MM.1S (cell line): ENCODE data around the gene MYL12A.

ENCODE experiments used
- DNase-seq: peaks from one replicate; pipeline ENCODE4 v3.0.0-alpha.2; 2015
- H2AFZ ChIP-seq: fragments of 300-600 bp; sonication (generic); 2 replicates; pipeline ENCODE4 v1.6.0; 2016; ENCODE audit warnings: antibody characterized with exemption, low read length
- H3F3A ChIP-seq: fragments of 300-600 bp; sonication (generic); 2 replicates; pipeline ENCODE4 v1.6.1; 2016; ENCODE audit warnings: mild to moderate bottlenecking, antibody characterized with exemption, low read length, moderate library complexity, mixed read lengths; ENCODE audit not compliant: insufficient read depth
- H3K27ac ChIP-seq: fragments of 300-600 bp; sonication (generic); 2 replicates; pipeline ENCODE4 v1.5.1; 2016; ENCODE audit warnings: mild to moderate bottlenecking, low read length
- H3K27me3 ChIP-seq: fragments of 300-600 bp; sonication (generic); replicated peaks from 2 replicates; pipeline ENCODE4 v1.6.0; 2016; ENCODE audit warnings: low read length; ENCODE audit not compliant: insufficient read depth
- H3K36me3 ChIP-seq: fragments of 300-600 bp; sonication (generic); replicated peaks from 2 replicates; pipeline ENCODE4 v1.6.1; 2016; ENCODE audit warnings: mild to moderate bottlenecking, low read length, mixed read lengths; ENCODE audit not compliant: insufficient read depth
- H3K4me1 ChIP-seq: fragments of 300-600 bp; sonication (generic); 2 replicates; pipeline ENCODE4 v1.6.1; 2016; ENCODE audit warnings: low read length, mixed read lengths
- H3K4me2 ChIP-seq: fragments of 300-600 bp; sonication (generic); 2 replicates; pipeline ENCODE4 v1.6.0; 2016; ENCODE audit warnings: low read depth, low read length
- H3K4me3 ChIP-seq: fragments of 300-600 bp; sonication (generic); 2 replicates; pipeline ENCODE4 v1.5.1; 2016; ENCODE audit warnings: low read length, mixed read lengths
- H3K79me2 ChIP-seq: fragments of 300-600 bp; sonication (generic); 2 replicates; pipeline ENCODE4 v1.6.1; 2016; ENCODE audit warnings: mixed run types, low read length, mixed read lengths
- H3K9ac ChIP-seq: fragments of 300-600 bp; sonication (generic); 2 replicates; pipeline ENCODE4 v1.6.1; 2016; ENCODE audit warnings: low read length, mixed read lengths
- H3K9me2 ChIP-seq: fragments of 300-600 bp; sonication (generic); replicated peaks from 2 replicates; pipeline ENCODE4 v1.6.1; 2016; ENCODE audit warnings: mild to moderate bottlenecking, low read length, mixed read lengths; ENCODE audit not compliant: insufficient read depth
- H3K9me3 ChIP-seq: fragments of 300-600 bp; sonication (generic); replicated peaks from 2 replicates; pipeline ENCODE4 v1.6.1; 2016; ENCODE audit warnings: mild to moderate bottlenecking, low read length, mixed read lengths; ENCODE audit not compliant: insufficient read depth
- H4K20me1 ChIP-seq: fragments of 300-600 bp; sonication (generic); 2 replicates; pipeline ENCODE4 v1.6.1; 2016; ENCODE audit warnings: mild to moderate bottlenecking, low read length, moderate library complexity, mixed read lengths; ENCODE audit not compliant: insufficient read depth
- CTCF ChIP-seq: fragments of 300-600 bp; sonication (generic); IDR thresholded peaks from 2 replicates; pipeline ENCODE4 v1.5.1; 2016; ENCODE audit warnings: antibody characterized with exemption, low read length, mixed read lengths
- EZH2 ChIP-seq: fragments of 300-600 bp; sonication (generic); optimal IDR thresholded peaks from 2 replicates; pipeline ENCODE3; 2017; ENCODE audit warnings: low read depth, mild to moderate bottlenecking, antibody characterized with exemption, low read length, mixed read lengths
- EZH2phosphoT487 ChIP-seq: fragments of 300-600 bp; sonication (generic); IDR thresholded peaks from 2 replicates; pipeline ENCODE4 v1.6.1; 2018; ENCODE audit warnings: antibody characterized with exemption, low read length

MYL12A gene

DNA sequence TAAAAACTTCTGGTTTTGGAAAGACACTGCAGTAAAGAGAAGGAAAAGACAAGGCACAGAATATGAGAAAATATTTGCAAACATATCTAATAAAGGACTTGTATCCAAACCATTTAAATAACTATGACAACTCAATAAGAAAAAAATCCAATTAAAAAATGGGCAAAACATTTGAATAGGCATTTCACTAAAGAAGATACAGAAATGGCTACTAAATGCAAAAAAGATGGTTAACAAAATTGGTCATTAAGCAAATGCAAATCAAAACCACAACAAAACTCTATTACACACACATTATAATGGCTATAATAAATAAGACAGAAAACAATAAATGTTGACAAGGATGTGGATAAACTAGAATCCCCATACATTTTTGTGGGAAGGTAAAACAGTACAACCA, 42.4 kb upstream of the MYL12A start:
- TF ChIP-seq CTCF (no peak), EZH2 (no peak)

DNA sequence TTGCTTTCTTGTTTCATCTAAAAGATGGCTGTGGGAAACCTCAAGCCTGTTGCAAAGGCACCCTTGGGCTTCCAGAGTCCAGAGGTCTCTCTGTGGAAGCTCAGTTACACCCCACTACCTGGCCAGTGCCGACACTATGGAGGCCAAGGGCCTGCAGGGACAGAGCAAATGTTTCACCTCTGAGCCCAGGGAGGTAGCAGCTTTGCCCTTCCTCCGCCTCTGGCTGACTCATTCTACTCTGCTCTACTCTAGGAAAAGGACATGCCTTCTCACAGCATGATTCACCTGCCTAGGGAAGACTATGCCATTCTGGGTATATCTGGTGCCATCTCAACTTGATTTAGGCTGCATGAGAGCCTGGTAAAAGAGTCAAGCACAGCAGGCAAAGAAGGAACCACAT, 40.0 kb upstream of the MYL12A start:
- Histone ChIP-seq H3K36me3 (no peaks in the 10 kb centered on the region), H3K9me2 (no peaks in the 10 kb centered on the region), H3K9ac (no peak overlapping the region), H3K27me3 (no peaks in the 10 kb centered on the region), H3K4me3 (no peak overlapping the region), H3K79me2 (no peaks in the 10 kb centered on the region), H3K27ac (no peak overlapping the region), H3F3A (no peaks in the 10 kb centered on the region), H3K4me2 (no peak overlapping the region), H2AFZ (no peak overlapping the region), H3K4me1 (peaks cover 8% of the 10 kb centered on the region), H3K9me3 (no peaks in the 10 kb centered on the region), H4K20me1 (no peaks in the 10 kb centered on the region)
- no peak for DNase-seq
- TF ChIP-seq CTCF: no peak
- no peak for TF ChIP-seq EZH2

More for the DNA sequence above, 42.4 kb upstream of the MYL12A start:
- no peak overlapping the region for H3K4me3 ChIP-seq
- no peaks in the 10 kb centered on the region for H4K20me1 ChIP-seq
- H3K4me1 ChIP-seq: no peaks in the 10 kb centered on the region
- no peaks in the 10 kb centered on the region for H3K36me3 ChIP-seq
- no peaks in the 10 kb centered on the region for H3K79me2 ChIP-seq
- H3K9me2 ChIP-seq: no peaks in the 10 kb centered on the region
- no peak overlapping the region for H2AFZ ChIP-seq
- no peak overlapping the region for H3K27ac ChIP-seq
- H3K4me2 ChIP-seq: no peak overlapping the region
- H3F3A ChIP-seq: no peaks in the 10 kb centered on the region
- no peak for DNase-seq
- no peaks in the 10 kb centered on the region for H3K27me3 ChIP-seq
- H3K9me3 ChIP-seq: no peaks in the 10 kb centered on the region
- H3K9ac ChIP-seq: no peak overlapping the region

DNA sequence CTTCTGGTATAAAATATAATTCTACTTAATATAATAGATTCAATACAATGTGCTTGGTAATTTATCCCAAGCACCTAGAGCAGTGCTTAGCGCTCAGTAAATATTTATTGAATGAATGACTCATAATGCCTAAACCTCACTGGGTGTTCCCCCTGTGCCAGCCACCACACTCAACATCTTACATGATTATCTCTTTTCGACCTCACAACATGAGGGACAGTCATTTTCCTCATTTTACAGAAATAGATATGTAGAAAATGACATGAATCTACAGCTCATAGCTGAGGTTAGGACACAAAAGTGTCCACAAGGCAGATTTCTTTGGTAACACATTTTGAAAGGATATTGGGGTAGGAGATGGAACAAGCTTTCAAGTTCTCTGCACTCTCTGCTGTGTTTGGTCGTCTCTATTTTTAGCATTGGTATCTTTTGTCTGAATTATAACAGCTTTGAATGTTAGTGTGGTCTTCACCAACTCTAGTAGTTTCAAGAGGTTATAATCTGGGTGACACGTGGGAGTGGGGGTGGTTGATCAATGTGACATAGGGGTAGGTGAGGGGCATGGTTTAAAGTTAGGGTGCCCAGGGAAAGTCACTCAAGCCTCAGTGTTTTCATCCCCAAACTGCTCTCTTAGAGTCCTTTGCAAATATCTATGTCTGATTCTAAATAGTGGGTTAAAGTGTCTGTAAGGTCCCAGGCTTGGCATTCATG, 37.6 kb upstream of the MYL12A start:
- no peak overlapping the region for H2AFZ ChIP-seq
- no peaks in the 10 kb centered on the region for H3K79me2 ChIP-seq
- H3K4me3 ChIP-seq: no peak overlapping the region
- peaks cover 18% of the 10 kb centered on the region for H3K4me1 ChIP-seq
- no peak for DNase-seq
- H4K20me1 ChIP-seq: no peaks in the 10 kb centered on the region
- no peaks in the 10 kb centered on the region; the same call in 1 of the 2 replicates for H3F3A ChIP-seq
- no peaks in the 10 kb centered on the region for H3K9me2 ChIP-seq
- TF ChIP-seq CTCF: no peak
- no peak for TF ChIP-seq EZH2phosphoT487
- TF ChIP-seq EZH2: no peak
- no peak overlapping the region for H3K27ac ChIP-seq
- no peaks in the 10 kb centered on the region for H3K9me3 ChIP-seq
- H3K4me2 ChIP-seq: no peak overlapping the region
- no peaks in the 10 kb centered on the region for H3K27me3 ChIP-seq
- H3K9ac ChIP-seq: no peak overlapping the region
- no peaks in the 10 kb centered on the region for H3K36me3 ChIP-seq
